Mammary epithelial cell (primary cell): ENCODE measurements around the gene GRAMD1B.

ENCODE experiments used
- EZH2 ChIP-seq: IDR thresholded peaks from 2 replicates; pipeline ENCODE4 v1.6.1; 2012; ENCODE audit warnings: low read length, inconsistent platforms, borderline replicate concordance
- TF ChIP-seq, protein P1 (sequence below), 2 donors: IDR thresholded peaks in 1 of 2; conservative IDR thresholded peaks in 1 of 2; 2 replicates each; pipeline ENCODE4 v1.5.1; 2011 to 2012; ENCODE audit warnings: inconsistent platforms in 2 of 2, low read length in 2 of 2, mild to moderate bottlenecking in 2 of 2, control low read depth in 1 of 2, low read depth in 1 of 2; ENCODE audit not compliant: insufficient read depth in 1 of 2; ENCODE audit errors: extremely low read depth in 1 of 2

DNA sequence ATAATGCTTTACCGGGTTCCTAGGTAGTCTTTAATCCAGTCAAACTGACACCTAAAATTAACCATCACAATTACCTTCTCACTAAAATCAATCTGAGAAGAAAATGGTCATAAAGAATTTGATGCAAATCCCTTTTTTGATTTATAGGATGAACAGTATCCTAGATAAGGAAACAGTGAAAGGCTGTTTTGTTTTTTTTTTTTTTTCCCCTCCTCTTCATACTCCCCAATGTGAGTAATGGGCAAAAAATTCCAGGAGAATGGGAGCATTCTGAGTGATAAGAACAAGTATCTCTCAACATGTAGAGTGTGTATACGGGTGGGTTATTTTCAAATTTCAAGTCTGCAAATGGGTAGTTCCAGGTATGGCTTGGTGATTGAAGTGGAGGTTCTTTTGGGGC, 28.4 kb downstream of the GRAMD1B start:
- TF ChIP-seq, protein P1, sequence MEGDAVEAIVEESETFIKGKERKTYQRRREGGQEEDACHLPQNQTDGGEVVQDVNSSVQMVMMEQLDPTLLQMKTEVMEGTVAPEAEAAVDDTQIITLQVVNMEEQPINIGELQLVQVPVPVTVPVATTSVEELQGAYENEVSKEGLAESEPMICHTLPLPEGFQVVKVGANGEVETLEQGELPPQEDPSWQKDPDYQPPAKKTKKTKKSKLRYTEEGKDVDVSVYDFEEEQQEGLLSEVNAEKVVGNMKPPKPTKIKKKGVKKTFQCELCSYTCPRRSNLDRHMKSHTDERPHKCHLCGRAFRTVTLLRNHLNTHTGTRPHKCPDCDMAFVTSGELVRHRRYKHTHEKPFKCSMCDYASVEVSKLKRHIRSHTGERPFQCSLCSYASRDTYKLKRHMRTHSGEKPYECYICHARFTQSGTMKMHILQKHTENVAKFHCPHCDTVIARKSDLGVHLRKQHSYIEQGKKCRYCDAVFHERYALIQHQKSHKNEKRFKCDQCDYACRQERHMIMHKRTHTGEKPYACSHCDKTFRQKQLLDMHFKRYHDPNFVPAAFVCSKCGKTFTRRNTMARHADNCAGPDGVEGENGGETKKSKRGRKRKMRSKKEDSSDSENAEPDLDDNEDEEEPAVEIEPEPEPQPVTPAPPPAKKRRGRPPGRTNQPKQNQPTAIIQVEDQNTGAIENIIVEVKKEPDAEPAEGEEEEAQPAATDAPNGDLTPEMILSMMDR (conservative IDR thresholded peaks at IDR 0.05 in 1 of 2, IDR thresholded peaks at IDR 0.05 in 1 of 2; ENCODE audit: extremely low read depth in 1 of 2, insufficient read depth in 1 of 2, low read depth in 1 of 2, low read length in 2 of 2) = no peak
- TF ChIP-seq EZH2 = no peak
